DND-41 (cell line): ENCODE data around the gene SLC6A1.

ENCODE experiments used
- ATAC-seq: fragments of 200-7000 bp; cut with Tn5 transposase; 3 replicates; pipeline ENCODE4 v1.9.1; 2021; ENCODE audit warnings: low read depth; ENCODE audit not compliant: insufficient read depth
- DNase-seq: peaks from one replicate; pipeline ENCODE4 v3.0.0-alpha.2; 2020
- H2AFZ ChIP-seq: 2 replicates; pipeline ENCODE4 v1.6.0; 2012; ENCODE audit warnings: low read depth, low read length
- H3K27ac ChIP-seq: 2 replicates; pipeline ENCODE4 v1.5.1; 2012; ENCODE audit warnings: low read length, inconsistent platforms
- H3K27me3 ChIP-seq: fragments of 200-600 bp; sonication (generic); 2 replicates; pipeline ENCODE4 v1.6.0; 2012; ENCODE audit warnings: low read length, mild to moderate bottlenecking, inconsistent platforms; ENCODE audit not compliant: insufficient read depth, poor library complexity
- H3K36me3 ChIP-seq: 2 replicates; pipeline ENCODE4 v1.5.1; 2012; ENCODE audit warnings: low read length, inconsistent platforms; ENCODE audit not compliant: insufficient read depth
- H3K4me1 ChIP-seq: 2 replicates; pipeline ENCODE4 v1.5.1; 2012; ENCODE audit warnings: mild to moderate bottlenecking, low read length; ENCODE audit not compliant: insufficient read depth
- H3K4me2 ChIP-seq: 2 replicates; pipeline ENCODE4 v1.6.0; 2012; ENCODE audit warnings: mild to moderate bottlenecking, moderate library complexity, low read length, inconsistent platforms; ENCODE audit not compliant: insufficient read depth
- H3K4me3 ChIP-seq, 2 experiments: fragments of 200-600 bp in 1 of 2; shearing (Covaris generic) in 1 of 2; 2 replicates each; pipeline ENCODE4 v1.5.1; 2012 to 2016; ENCODE audit warnings: inconsistent platforms in 2 of 2, low read length in 2 of 2, mild to moderate bottlenecking in 2 of 2, low read depth in 1 of 2, moderate library complexity in 1 of 2
- H3K79me2 ChIP-seq: 2 replicates; pipeline ENCODE4 v1.6.0; 2012; ENCODE audit warnings: low read length, inconsistent platforms; ENCODE audit not compliant: insufficient read depth
- H3K9ac ChIP-seq: 2 replicates; pipeline ENCODE4 v1.6.0; 2012; ENCODE audit warnings: low read depth, mild to moderate bottlenecking, inconsistent platforms, low read length, moderate library complexity
- H3K9me3 ChIP-seq: 2 replicates; pipeline ENCODE4 v1.5.1; 2012; ENCODE audit warnings: low read length, moderate library complexity, mild to moderate bottlenecking, inconsistent platforms; ENCODE audit not compliant: insufficient read depth, severe bottlenecking
- H4K20me1 ChIP-seq: 2 replicates; pipeline ENCODE4 v1.6.0; 2012; ENCODE audit warnings: low read length; ENCODE audit not compliant: insufficient read depth
- EZH2 ChIP-seq: IDR thresholded peaks from 3 replicates; pipeline ENCODE4 v1.6.1; 2012; ENCODE audit warnings: borderline replicate concordance, low read depth, mild to moderate bottlenecking, moderate library complexity, low read length, inconsistent platforms; ENCODE audit not compliant: severe bottlenecking
- TF ChIP-seq, protein P1 (sequence below): IDR thresholded peaks from 2 replicates; pipeline ENCODE4 v1.5.1; 2012; ENCODE audit warnings: borderline replicate concordance, low read length, moderate library complexity, mild to moderate bottlenecking; ENCODE audit not compliant: poor library complexity, severe bottlenecking; ENCODE audit errors: extremely low read depth

SLC6A1 gene

DNA sequence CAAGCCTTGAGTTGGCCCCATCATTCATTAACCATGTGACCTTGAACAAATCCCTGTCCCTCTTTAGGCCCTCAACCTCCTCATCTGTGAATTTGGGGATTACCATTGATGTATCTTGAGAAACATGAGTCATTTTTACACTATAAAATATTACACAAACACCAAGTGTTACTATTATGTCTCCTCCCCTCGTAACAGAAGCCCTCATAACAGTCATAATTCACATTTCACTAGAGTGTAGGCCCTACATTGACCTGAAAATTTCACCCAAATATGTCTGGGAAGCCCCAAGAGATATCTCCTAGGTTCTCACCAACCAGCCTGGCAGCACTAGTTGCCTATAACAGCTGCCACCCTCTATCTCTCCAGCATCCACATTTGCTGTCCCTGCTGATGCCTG lies 15.8 kb upstream of the SLC6A1 start:
- H3K27me3 ChIP-seq, result no peaks in the 10 kb centered on the region
- no peaks in the 10 kb centered on the region for H3K4me1 ChIP-seq
- TF ChIP-seq, protein P1, sequence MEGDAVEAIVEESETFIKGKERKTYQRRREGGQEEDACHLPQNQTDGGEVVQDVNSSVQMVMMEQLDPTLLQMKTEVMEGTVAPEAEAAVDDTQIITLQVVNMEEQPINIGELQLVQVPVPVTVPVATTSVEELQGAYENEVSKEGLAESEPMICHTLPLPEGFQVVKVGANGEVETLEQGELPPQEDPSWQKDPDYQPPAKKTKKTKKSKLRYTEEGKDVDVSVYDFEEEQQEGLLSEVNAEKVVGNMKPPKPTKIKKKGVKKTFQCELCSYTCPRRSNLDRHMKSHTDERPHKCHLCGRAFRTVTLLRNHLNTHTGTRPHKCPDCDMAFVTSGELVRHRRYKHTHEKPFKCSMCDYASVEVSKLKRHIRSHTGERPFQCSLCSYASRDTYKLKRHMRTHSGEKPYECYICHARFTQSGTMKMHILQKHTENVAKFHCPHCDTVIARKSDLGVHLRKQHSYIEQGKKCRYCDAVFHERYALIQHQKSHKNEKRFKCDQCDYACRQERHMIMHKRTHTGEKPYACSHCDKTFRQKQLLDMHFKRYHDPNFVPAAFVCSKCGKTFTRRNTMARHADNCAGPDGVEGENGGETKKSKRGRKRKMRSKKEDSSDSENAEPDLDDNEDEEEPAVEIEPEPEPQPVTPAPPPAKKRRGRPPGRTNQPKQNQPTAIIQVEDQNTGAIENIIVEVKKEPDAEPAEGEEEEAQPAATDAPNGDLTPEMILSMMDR, result no peak
- no peak for TF ChIP-seq EZH2
- DNase-seq, result no peak
- no peaks in the 10 kb centered on the region for H3K79me2 ChIP-seq
- no peak overlapping the region for H3K27ac ChIP-seq
- peaks cover 5% of the 10 kb centered on the region; the same call in 1 of the 2 replicates for H4K20me1 ChIP-seq
- no peaks in the 10 kb centered on the region for H3K36me3 ChIP-seq
- no peak overlapping the region for H3K4me2 ChIP-seq
- H3K9me3 ChIP-seq, result no peaks in the 10 kb centered on the region
- no peak for ATAC-seq
- H3K4me3 ChIP-seq, result no peak overlapping the region
- H2AFZ ChIP-seq, result no peak overlapping the region
- H3K9ac ChIP-seq, result no peak overlapping the region

DNA sequence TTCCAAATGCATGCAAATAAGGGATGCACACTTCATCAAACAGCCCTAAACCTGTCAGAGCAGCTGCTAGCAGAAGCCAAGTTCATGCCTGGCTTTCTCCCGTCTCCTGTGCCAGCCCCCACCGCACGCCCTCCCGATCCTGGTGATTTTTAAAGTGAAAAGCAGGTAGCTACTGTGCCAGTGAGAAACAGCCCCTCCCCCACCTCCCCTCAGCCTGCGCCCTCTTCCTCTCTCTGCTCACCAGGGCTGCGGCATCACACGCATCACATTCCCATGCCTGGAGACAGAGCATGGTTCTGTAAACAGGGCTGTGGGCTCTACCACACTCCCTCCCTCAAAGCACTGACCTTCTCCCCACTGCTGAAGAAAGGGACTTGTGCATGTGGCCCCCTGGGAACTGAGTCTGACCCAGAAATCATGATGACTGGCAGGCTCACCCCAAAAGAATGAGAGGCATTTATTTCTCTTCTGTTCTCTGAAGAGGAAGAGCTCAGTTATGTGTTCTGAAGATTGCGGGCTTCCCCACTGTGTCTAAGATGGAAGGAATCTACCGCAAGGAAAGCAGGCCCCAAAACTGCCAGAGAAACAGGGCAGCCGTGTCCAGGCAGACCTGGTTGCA lies 14.5 kb upstream of the SLC6A1 start:
- no peaks in the 10 kb centered on the region for H4K20me1 ChIP-seq
- no peak overlapping the region for H2AFZ ChIP-seq
- ATAC-seq, result no peak
- H3K9me3 ChIP-seq, result no peaks in the 10 kb centered on the region
- H3K27me3 ChIP-seq, result no peaks in the 10 kb centered on the region
- H3K4me1 ChIP-seq, result no peaks in the 10 kb centered on the region
- H3K4me2 ChIP-seq, result no peak overlapping the region
- H3K9ac ChIP-seq, result no peak overlapping the region
- no peak overlapping the region for H3K27ac ChIP-seq
- H3K36me3 ChIP-seq, result no peaks in the 10 kb centered on the region
- no peaks in the 10 kb centered on the region for H3K79me2 ChIP-seq
- H3K4me3 ChIP-seq, result no peak overlapping the region
- no peak for TF ChIP-seq EZH2
- TF ChIP-seq, protein P1, result no peak
- no peak for DNase-seq

DNA sequence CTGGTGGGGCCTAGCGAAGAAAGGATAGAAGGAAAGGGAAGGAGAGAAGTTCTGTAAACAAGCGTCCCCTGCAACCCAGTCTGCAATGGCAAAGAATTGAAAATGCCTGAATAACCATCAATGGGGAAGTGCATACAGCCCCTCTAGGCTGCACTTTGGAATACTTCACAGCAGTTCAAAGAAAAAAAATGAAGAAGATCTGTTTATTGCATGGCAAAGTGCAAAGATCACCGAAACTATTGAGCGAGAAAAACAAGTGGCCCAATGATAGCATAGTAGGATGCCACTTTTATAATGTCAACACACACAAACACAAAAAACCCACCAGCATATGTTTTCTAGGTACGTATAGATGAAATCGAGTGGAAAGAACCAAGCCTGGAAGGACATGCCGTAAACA lies 13.6 kb upstream of the SLC6A1 start:
- H3K36me3 ChIP-seq, result no peaks in the 10 kb centered on the region
- H3K9me3 ChIP-seq, result no peaks in the 10 kb centered on the region

More for the DNA sequence above, 13.6 kb upstream of the SLC6A1 start:
- Histone ChIP-seq H3K27me3 (no peaks in the 10 kb centered on the region), H3K4me2 (no peak overlapping the region), H3K79me2 (no peaks in the 10 kb centered on the region), H3K4me1 (no peaks in the 10 kb centered on the region), H2AFZ (no peak overlapping the region), H3K27ac (no peak overlapping the region), H3K9ac (no peak overlapping the region), H3K4me3 (no peak overlapping the region), H4K20me1 (no peaks in the 10 kb centered on the region)
- ATAC-seq, result no peak
- TF ChIP-seq EZH2, result no peak
- TF ChIP-seq, protein P1, result no peak
- no peak for DNase-seq
